ENCODE measurements around the gene OLFML2A.

GRCh38 chr9:124841075-124841821 is 64.3 kb downstream of the OLFML2A start:
- TF ChIP-seq CTCF (conservative IDR thresholded peaks at IDR 0.05 in 1 of 2, IDR thresholded peaks at IDR 0.05 in 1 of 2; ENCODE audit: low read depth in 1 of 2, low read length in 2 of 2) (no peak), EZH2 (IDR thresholded peaks at IDR 0.05; ENCODE audit: low read length, missing control alignments) (no peak)

Measured in fibroblast of lung (primary cell).